Mesothelial cell of epicardium (in vitro differentiated cells): ENCODE data around the gene MEF2A. TPM values are rescaled to one million over a fixed set of nuclear protein-coding genes. Genes with fewer than 3 reads are reported as not detected.

Experiments used
- DNase-seq, 2 experiments: peaks; one replicate each; pipeline ENCODE4 v3.0.0; 2021; ENCODE audit warnings: low spot score in 2 of 2; ENCODE audit not compliant: unreplicated experiment in 2 of 2
- H3K27ac Mint-ChIP-seq: 2 replicates; pipeline ENCODE4 v1.8.0; 2021; ENCODE audit warnings: mixed read lengths
- H3K27me3 Mint-ChIP-seq: 2 replicates; pipeline ENCODE4 v1.8.0; 2021; ENCODE audit warnings: low read depth, mixed read lengths
- H3K36me3 Mint-ChIP-seq: 2 replicates; pipeline ENCODE4 v1.8.0; 2021; ENCODE audit warnings: mixed read lengths
- H3K4me1 Mint-ChIP-seq: 2 replicates; pipeline ENCODE4 v1.8.0; 2021; ENCODE audit warnings: mixed read lengths
- H3K4me3 Mint-ChIP-seq: 2 replicates; pipeline ENCODE4 v1.8.0; 2021; ENCODE audit warnings: mild to moderate bottlenecking, moderate library complexity, mixed read lengths
- H3K9me3 Mint-ChIP-seq: 2 replicates; pipeline ENCODE4 v1.8.0; 2021; ENCODE audit warnings: mixed read lengths
- CTCF ChIP-seq: fragments of 200-600 bp; sonication (generic); IDR thresholded peaks from one replicate; pipeline ENCODE4 v1.5.0; 2021; ENCODE audit warnings: antibody characterized with exemption; ENCODE audit not compliant: unreplicated experiment
- total RNA-seq: library from RNA; stranded (reverse); gene quantifications from 3 replicates; pipeline ENCODE4 v1.2.1, GENCODE V29; 2021

The MEF2A gene
- total RNA-seq, 1 donor from 2014 or later, result 39.1 TPM

GRCh38 chr15:99606646-99607045 lies 40.9 kb downstream of the MEF2A start:
- H3K4me3 Mint-ChIP-seq, result no peak overlapping the region
- H3K27me3 Mint-ChIP-seq, result no peaks in the 10 kb centered on the region
- no peak for TF ChIP-seq CTCF
- H3K9me3 Mint-ChIP-seq, result peaks cover 15% of the 10 kb centered on the region
- no peak for DNase-seq
- H3K27ac Mint-ChIP-seq, result no peak overlapping the region
- H3K4me1 Mint-ChIP-seq, result peaks cover 19% of the 10 kb centered on the region
- peaks cover 16% of the 10 kb centered on the region for H3K36me3 Mint-ChIP-seq

GRCh38 chr15:99613481-99613880 lies 47.7 kb downstream of the MEF2A start:
- Mint-ChIP-seq H3K27ac (no peak overlapping the region), H3K4me1 (peaks cover 37% of the 10 kb centered on the region), H3K9me3 (peaks cover 7% of the 10 kb centered on the region), H3K36me3 (peaks cover 11% of the 10 kb centered on the region), H3K4me3 (no peak overlapping the region), H3K27me3 (no peaks in the 10 kb centered on the region)
- DNase-seq, result no peak
- no peak for TF ChIP-seq CTCF

GRCh38 chr15:99613887-99614647 lies 48.3 kb downstream of the MEF2A start:
- H3K27ac Mint-ChIP-seq, result no peak overlapping the region
- peaks cover 7% of the 10 kb centered on the region for H3K9me3 Mint-ChIP-seq
- no peak overlapping the region for H3K4me3 Mint-ChIP-seq
- peaks cover 11% of the 10 kb centered on the region for H3K36me3 Mint-ChIP-seq
- H3K27me3 Mint-ChIP-seq, result no peaks in the 10 kb centered on the region
- DNase-seq, result no peak
- no peak for TF ChIP-seq CTCF
- peaks cover 42% of the 10 kb centered on the region for H3K4me1 Mint-ChIP-seq

GRCh38 chr15:99614749-99615288 lies 49.0 kb downstream of the MEF2A start:
- no peak for TF ChIP-seq CTCF
- H3K9me3 Mint-ChIP-seq, result peaks cover 7% of the 10 kb centered on the region
- no peak overlapping the region for H3K4me3 Mint-ChIP-seq
- peaks cover 48% of the 10 kb centered on the region for H3K4me1 Mint-ChIP-seq
- no peak for DNase-seq
- no peaks in the 10 kb centered on the region for H3K27me3 Mint-ChIP-seq
- H3K36me3 Mint-ChIP-seq, result peaks cover 11% of the 10 kb centered on the region
- H3K27ac Mint-ChIP-seq, result peak overlapping the region; percentile 1

GRCh38 chr15:99615460-99615859 lies 49.7 kb downstream of the MEF2A start:
- Mint-ChIP-seq H3K4me1 (peaks cover 48% of the 10 kb centered on the region), H3K27me3 (no peaks in the 10 kb centered on the region), H3K4me3 (no peak overlapping the region), H3K36me3 (peaks cover 11% of the 10 kb centered on the region), H3K9me3 (peaks cover 10% of the 10 kb centered on the region), H3K27ac (peak overlapping the region; percentile 19)
- no peak for TF ChIP-seq CTCF
- no peak for DNase-seq
